AG04449 (cell line): ENCODE data around the gene BOLA1.
A peak's percentile ranks its signal among the peaks of the same experiment; 100 is the strongest.

Experiments
- CTCF ChIA-PET: fragments of 350-600 bp; formaldehyde crosslinking; extraction: SDS; loops from one replicate; lab custom pipeline; 2021; ENCODE audit warnings: antibody characterized with exemption; lab: Yijun Ruan, JAX
- POLR2A ChIA-PET: fragments of 400-600, 350-600 bp; formaldehyde crosslinking; extraction: SDS; loops from one replicate; lab custom pipeline; 2020; ENCODE audit warnings: antibody characterized with exemption, inconsistent platforms; lab: Yijun Ruan, JAX
- DNase-seq: peaks from one replicate; pipeline ENCODE4 v3.0.0-alpha.2; 2010; ENCODE audit warnings: low read depth, low spot score
- H3K4me3 ChIP-seq: 2 replicates; pipeline ENCODE4 v1.5.1; 2011; ENCODE audit warnings: low read depth, mild to moderate bottlenecking, control low read depth, low read length
- TF ChIP-seq, protein P1 (sequence below): IDR thresholded peaks from one replicate; pipeline ENCODE4 v1.5.1; 2011; ENCODE audit warnings: mild to moderate bottlenecking, moderate library complexity, low read length, control low read depth, inconsistent platforms; ENCODE audit not compliant: insufficient read depth; ENCODE audit errors: missing control alignments

Gene BOLA1

DNA sequence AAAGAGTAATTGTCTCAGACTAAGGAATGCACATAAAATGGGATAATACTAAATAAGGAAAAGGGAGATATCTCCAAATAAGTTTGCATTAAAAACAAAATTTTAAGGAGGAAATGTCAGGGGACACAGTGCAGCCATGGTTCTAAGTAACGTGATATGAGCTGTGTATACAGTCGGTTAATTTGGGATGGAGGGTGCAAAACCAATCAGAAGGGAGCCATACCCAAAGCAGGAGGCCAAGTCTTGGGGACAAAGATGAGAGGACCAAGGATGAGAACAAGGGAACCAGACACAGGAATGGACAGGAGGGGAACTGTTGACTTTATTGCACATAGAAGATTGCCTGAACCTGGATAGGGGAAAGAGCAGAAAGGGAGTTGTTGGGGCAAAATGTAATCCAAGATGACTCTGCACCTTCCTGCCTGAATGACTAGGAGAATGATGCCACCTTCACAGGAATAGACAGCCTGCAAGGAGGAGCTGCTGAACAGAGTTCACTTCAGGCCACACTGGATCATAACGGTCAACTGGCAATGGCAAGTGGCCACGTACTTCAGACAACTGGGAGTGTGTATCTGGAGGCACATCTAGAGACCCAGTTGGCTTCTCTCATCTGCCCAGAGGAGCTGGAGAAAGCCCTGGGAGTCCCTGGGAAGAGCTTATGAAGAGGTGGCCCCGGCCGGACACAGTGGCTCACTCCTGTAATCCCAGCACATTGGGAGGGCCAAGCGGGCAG is 22.0 kb upstream of the BOLA1 start:
- H3K4me3 ChIP-seq, result no peak overlapping the region
- no peak for DNase-seq
- CTCF ChIA-PET, result interaction anchor here (1.4 kb wide), 1 partner anchor 12 kb away, joined by 4 read pairs; no protein-coding TSS in a partner anchor
- POLR2A ChIA-PET, result no interaction called here
- TF ChIP-seq, protein P1, sequence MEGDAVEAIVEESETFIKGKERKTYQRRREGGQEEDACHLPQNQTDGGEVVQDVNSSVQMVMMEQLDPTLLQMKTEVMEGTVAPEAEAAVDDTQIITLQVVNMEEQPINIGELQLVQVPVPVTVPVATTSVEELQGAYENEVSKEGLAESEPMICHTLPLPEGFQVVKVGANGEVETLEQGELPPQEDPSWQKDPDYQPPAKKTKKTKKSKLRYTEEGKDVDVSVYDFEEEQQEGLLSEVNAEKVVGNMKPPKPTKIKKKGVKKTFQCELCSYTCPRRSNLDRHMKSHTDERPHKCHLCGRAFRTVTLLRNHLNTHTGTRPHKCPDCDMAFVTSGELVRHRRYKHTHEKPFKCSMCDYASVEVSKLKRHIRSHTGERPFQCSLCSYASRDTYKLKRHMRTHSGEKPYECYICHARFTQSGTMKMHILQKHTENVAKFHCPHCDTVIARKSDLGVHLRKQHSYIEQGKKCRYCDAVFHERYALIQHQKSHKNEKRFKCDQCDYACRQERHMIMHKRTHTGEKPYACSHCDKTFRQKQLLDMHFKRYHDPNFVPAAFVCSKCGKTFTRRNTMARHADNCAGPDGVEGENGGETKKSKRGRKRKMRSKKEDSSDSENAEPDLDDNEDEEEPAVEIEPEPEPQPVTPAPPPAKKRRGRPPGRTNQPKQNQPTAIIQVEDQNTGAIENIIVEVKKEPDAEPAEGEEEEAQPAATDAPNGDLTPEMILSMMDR, result no peak

DNA sequence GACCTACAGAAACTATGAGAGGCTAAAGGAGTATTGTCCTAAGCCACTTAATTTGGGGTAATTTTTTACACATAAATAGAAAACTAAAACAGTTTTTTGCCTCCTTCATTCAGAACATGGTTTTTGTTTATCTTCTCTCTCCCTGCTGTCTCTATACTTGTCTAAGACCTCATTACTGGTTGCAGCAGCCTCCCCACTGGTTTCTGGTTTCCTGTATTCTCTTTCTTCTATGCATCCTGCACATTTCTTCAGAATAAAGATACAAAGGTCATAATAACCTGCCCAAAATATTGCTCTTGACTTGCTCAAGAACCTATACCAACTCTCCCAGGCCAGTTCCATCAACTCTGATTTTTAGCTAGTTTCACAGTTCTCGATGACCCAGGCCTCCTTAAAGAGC is 19.8 kb upstream of the BOLA1 start:
- no peak for DNase-seq
- CTCF ChIA-PET, result no interaction called here
- POLR2A ChIA-PET, result no interaction called here
- TF ChIP-seq, protein P1, result no peak
- H3K4me3 ChIP-seq, result no peak overlapping the region

DNA sequence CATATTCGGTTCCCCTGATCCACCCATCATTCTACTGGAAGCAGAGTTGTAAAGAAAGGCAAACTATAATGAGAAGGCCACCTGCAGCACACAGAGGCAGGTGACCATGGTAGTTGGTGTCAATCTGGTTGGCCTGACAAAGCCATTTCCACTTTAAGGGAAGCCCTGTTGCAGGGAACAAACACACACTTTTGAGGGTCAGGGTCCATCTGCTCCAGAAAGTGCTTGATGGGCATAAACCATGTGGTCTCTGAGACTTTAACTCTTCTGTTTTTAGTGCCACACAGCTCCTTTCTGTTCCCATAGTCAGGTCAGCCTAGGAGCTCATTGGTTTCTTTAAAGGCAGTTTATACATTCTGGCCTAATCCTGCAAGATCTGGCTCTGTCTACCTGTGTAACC is 17.5 kb upstream of the BOLA1 start:
- no peak for DNase-seq
- POLR2A ChIA-PET, result no interaction called here
- TF ChIP-seq, protein P1, result no peak
- no peak overlapping the region for H3K4me3 ChIP-seq
- CTCF ChIA-PET, result no interaction called here

DNA sequence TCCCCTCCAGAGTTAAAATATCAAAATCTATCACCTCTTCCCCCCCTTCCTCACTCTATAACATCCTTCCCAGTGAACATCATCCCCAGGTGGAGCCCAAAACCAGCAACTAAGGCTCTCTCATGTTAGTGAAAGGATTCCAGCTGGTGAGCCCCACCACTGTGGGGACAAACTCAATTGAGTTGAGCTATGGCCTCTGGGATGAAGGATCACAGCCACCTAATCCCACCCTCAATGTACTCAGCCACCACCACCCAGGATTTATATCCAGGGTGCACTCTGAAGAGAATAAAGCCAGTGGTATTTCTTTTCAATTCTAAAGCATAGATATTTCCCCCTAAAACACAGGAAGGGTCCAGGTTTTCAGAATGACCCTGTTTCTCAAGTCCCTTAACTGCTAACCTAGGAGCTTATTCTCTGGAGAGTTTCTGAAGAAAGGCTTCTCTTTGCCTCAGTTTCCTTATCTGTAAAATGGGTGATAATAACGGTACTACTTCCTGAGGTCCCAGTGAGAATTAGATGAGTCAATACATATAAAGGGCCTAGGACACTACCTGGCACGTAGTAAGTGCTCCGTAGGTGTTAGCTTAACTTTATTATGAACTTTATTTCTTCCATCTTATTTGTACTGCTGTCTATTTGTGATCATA is 15.6 kb upstream of the BOLA1 start:
- CTCF ChIA-PET, result no interaction called here
- H3K4me3 ChIP-seq, result no peak overlapping the region
- POLR2A ChIA-PET, result no interaction called here
- TF ChIP-seq, protein P1, result no peak
- no peak for DNase-seq

DNA sequence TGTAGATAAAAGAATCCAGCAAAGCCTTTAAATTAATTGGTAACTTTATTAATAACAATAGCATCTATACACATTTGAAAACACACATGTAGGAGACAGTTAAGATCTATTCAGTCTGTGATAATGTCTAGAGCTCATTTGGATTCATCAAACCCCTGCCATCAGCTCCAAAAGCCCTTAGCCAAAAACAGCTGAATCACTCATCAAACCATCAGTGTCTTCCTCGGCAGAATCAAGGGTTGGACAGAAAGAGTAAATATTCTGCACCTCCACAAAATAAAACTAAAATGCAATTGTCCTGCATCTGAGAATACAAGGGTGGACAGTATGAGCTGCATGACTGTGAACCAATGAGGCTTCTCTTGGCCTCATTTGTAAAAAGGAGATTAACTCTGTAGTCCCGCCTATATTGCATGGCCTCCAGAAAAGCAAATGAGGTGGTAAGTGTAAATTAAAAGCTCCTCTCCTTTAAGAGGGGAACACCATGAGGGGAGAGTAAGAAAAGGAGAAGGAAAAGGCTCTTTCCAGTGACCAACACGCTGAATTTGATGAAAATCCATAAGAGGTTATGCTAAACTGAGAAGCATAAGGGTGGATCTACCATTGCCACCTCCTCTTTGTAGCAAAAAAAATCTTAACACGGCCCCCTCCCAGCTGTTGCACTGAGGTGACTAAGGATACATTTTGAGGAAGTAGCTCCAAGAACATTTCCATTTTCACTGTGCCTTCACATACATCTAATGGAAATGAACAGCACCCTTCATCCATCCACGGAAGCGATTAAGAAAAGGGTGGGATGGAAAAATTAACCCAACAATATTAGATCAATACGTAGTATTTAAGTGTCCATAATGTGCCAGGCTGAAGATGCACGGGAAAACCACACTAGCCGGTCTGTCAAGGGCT is 14.7 kb upstream of the BOLA1 start:
- ChIA-PET POLR2A (interaction anchor here (0.5 to 3.7 kb wide), 4 partner anchors 17 to 183 kb away, joined by 3 to 15 read pairs (median 4); partner anchors contain the start of genes OTUD7B and VPS45), CTCF (no interaction called here)
- peak overlapping the region; percentile 69 for H3K4me3 ChIP-seq
- DNase-seq, result no peak
- TF ChIP-seq, protein P1, result no peak
